GM23338 (cell line): Measurements from ENCODE around the gene NKX3-2.

Experiments used
- CREB1 ChIP-seq: fragments of 250-450 bp; sonication (Bioruptor Pico); IDR thresholded peaks from 2 replicates; pipeline ENCODE4 v1.5.0; 2020; ENCODE audit warnings: low read depth, mild to moderate bottlenecking, moderate library complexity
- EZH2 ChIP-seq: fragments of 200-600 bp; sonication (generic); IDR thresholded peaks from one replicate; pipeline ENCODE4 v1.8.0; 2017; ENCODE audit warnings: antibody characterized with exemption, mild to moderate bottlenecking, low read depth; ENCODE audit not compliant: unreplicated experiment
- EZH2phosphoT487 ChIP-seq: fragments of 200-600 bp; sonication (generic); IDR thresholded peaks from one replicate; pipeline ENCODE4 v1.8.1; 2018; ENCODE audit warnings: antibody characterized with exemption; ENCODE audit not compliant: unreplicated experiment
- NANOG ChIP-seq: IDR thresholded peaks from 2 replicates; pipeline ENCODE4 v1.6.1; 2016; ENCODE audit warnings: antibody characterized with exemption, borderline replicate concordance
- POLR2AphosphoS5 ChIP-seq: IDR thresholded peaks from 2 replicates; pipeline ENCODE4 v1.6.1; 2016; ENCODE audit warnings: antibody characterized with exemption, low read depth
- ZNF331 ChIP-seq: fragments of 250-450 bp; sonication (Bioruptor Pico); IDR thresholded peaks from 2 replicates; pipeline ENCODE4 v1.5.0; 2020; ENCODE audit warnings: low read depth, mild to moderate bottlenecking, moderate library complexity
- TF ChIP-seq, protein P1 (sequence below), 2 experiments: fragments of 200-600 bp in 1 of 2; sonication (generic) in 1 of 2; conservative IDR thresholded peaks; 2 replicates each; pipeline versions ENCODE4 v1.5.1 to v1.6.1; 2016 to 2017; ENCODE audit warnings: antibody characterized with exemption in 2 of 2, low read depth in 2 of 2, mild to moderate bottlenecking in 2 of 2, moderate library complexity in 1 of 2
- TF ChIP-seq, protein P2 (sequence below): IDR thresholded peaks from one replicate; pipeline ENCODE4 v1.6.1; 2018; ENCODE audit warnings: antibody characterized with exemption; ENCODE audit not compliant: unreplicated experiment
- TF ChIP-seq, protein P3 (sequence below): IDR thresholded peaks from 2 replicates; pipeline ENCODE4 v1.6.1; 2016; ENCODE audit warnings: antibody characterized with exemption
- TF ChIP-seq, protein P4 (sequence below): fragments of 250-450 bp; sonication (Bioruptor Pico); IDR thresholded peaks from 2 replicates; pipeline ENCODE4 v1.5.0; 2020; ENCODE audit warnings: mild to moderate bottlenecking, moderate library complexity

DNA sequence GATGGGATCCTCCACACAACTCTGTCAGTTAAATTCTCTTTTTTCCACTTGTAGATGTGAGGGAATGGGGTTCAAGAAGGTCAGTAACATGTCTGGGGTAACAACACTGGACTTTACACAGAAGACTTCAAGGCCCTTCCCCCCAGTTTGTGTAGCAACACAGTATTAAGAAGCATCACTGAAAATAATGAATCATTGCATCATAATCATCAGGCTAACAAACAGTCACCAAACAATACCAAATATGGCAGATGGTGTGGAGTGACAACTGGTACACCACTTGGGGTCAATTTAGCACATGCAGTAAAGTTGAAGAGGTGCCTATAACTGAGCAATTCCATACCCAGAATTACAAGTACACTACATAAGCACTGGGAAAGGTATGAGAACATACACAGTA lies 44.6 kb upstream of the NKX3-2 start:
- TF ChIP-seq, protein P1, sequence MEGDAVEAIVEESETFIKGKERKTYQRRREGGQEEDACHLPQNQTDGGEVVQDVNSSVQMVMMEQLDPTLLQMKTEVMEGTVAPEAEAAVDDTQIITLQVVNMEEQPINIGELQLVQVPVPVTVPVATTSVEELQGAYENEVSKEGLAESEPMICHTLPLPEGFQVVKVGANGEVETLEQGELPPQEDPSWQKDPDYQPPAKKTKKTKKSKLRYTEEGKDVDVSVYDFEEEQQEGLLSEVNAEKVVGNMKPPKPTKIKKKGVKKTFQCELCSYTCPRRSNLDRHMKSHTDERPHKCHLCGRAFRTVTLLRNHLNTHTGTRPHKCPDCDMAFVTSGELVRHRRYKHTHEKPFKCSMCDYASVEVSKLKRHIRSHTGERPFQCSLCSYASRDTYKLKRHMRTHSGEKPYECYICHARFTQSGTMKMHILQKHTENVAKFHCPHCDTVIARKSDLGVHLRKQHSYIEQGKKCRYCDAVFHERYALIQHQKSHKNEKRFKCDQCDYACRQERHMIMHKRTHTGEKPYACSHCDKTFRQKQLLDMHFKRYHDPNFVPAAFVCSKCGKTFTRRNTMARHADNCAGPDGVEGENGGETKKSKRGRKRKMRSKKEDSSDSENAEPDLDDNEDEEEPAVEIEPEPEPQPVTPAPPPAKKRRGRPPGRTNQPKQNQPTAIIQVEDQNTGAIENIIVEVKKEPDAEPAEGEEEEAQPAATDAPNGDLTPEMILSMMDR (conservative IDR thresholded peaks at IDR 0.05; ENCODE audit: low read depth in 2 of 2) = no peak
- TF ChIP-seq EZH2 = no peak
- no peak for TF ChIP-seq POLR2AphosphoS5
- TF ChIP-seq, protein P2, sequence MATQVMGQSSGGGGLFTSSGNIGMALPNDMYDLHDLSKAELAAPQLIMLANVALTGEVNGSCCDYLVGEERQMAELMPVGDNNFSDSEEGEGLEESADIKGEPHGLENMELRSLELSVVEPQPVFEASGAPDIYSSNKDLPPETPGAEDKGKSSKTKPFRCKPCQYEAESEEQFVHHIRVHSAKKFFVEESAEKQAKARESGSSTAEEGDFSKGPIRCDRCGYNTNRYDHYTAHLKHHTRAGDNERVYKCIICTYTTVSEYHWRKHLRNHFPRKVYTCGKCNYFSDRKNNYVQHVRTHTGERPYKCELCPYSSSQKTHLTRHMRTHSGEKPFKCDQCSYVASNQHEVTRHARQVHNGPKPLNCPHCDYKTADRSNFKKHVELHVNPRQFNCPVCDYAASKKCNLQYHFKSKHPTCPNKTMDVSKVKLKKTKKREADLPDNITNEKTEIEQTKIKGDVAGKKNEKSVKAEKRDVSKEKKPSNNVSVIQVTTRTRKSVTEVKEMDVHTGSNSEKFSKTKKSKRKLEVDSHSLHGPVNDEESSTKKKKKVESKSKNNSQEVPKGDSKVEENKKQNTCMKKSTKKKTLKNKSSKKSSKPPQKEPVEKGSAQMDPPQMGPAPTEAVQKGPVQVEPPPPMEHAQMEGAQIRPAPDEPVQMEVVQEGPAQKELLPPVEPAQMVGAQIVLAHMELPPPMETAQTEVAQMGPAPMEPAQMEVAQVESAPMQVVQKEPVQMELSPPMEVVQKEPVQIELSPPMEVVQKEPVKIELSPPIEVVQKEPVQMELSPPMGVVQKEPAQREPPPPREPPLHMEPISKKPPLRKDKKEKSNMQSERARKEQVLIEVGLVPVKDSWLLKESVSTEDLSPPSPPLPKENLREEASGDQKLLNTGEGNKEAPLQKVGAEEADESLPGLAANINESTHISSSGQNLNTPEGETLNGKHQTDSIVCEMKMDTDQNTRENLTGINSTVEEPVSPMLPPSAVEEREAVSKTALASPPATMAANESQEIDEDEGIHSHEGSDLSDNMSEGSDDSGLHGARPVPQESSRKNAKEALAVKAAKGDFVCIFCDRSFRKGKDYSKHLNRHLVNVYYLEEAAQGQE = no peak
- TF ChIP-seq CREB1 = no peak
- no peak for TF ChIP-seq NANOG
- TF ChIP-seq EZH2phosphoT487 = no peak
- TF ChIP-seq, protein P3, sequence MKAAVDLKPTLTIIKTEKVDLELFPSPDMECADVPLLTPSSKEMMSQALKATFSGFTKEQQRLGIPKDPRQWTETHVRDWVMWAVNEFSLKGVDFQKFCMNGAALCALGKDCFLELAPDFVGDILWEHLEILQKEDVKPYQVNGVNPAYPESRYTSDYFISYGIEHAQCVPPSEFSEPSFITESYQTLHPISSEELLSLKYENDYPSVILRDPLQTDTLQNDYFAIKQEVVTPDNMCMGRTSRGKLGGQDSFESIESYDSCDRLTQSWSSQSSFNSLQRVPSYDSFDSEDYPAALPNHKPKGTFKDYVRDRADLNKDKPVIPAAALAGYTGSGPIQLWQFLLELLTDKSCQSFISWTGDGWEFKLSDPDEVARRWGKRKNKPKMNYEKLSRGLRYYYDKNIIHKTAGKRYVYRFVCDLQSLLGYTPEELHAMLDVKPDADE = no peak
- TF ChIP-seq, protein P4, sequence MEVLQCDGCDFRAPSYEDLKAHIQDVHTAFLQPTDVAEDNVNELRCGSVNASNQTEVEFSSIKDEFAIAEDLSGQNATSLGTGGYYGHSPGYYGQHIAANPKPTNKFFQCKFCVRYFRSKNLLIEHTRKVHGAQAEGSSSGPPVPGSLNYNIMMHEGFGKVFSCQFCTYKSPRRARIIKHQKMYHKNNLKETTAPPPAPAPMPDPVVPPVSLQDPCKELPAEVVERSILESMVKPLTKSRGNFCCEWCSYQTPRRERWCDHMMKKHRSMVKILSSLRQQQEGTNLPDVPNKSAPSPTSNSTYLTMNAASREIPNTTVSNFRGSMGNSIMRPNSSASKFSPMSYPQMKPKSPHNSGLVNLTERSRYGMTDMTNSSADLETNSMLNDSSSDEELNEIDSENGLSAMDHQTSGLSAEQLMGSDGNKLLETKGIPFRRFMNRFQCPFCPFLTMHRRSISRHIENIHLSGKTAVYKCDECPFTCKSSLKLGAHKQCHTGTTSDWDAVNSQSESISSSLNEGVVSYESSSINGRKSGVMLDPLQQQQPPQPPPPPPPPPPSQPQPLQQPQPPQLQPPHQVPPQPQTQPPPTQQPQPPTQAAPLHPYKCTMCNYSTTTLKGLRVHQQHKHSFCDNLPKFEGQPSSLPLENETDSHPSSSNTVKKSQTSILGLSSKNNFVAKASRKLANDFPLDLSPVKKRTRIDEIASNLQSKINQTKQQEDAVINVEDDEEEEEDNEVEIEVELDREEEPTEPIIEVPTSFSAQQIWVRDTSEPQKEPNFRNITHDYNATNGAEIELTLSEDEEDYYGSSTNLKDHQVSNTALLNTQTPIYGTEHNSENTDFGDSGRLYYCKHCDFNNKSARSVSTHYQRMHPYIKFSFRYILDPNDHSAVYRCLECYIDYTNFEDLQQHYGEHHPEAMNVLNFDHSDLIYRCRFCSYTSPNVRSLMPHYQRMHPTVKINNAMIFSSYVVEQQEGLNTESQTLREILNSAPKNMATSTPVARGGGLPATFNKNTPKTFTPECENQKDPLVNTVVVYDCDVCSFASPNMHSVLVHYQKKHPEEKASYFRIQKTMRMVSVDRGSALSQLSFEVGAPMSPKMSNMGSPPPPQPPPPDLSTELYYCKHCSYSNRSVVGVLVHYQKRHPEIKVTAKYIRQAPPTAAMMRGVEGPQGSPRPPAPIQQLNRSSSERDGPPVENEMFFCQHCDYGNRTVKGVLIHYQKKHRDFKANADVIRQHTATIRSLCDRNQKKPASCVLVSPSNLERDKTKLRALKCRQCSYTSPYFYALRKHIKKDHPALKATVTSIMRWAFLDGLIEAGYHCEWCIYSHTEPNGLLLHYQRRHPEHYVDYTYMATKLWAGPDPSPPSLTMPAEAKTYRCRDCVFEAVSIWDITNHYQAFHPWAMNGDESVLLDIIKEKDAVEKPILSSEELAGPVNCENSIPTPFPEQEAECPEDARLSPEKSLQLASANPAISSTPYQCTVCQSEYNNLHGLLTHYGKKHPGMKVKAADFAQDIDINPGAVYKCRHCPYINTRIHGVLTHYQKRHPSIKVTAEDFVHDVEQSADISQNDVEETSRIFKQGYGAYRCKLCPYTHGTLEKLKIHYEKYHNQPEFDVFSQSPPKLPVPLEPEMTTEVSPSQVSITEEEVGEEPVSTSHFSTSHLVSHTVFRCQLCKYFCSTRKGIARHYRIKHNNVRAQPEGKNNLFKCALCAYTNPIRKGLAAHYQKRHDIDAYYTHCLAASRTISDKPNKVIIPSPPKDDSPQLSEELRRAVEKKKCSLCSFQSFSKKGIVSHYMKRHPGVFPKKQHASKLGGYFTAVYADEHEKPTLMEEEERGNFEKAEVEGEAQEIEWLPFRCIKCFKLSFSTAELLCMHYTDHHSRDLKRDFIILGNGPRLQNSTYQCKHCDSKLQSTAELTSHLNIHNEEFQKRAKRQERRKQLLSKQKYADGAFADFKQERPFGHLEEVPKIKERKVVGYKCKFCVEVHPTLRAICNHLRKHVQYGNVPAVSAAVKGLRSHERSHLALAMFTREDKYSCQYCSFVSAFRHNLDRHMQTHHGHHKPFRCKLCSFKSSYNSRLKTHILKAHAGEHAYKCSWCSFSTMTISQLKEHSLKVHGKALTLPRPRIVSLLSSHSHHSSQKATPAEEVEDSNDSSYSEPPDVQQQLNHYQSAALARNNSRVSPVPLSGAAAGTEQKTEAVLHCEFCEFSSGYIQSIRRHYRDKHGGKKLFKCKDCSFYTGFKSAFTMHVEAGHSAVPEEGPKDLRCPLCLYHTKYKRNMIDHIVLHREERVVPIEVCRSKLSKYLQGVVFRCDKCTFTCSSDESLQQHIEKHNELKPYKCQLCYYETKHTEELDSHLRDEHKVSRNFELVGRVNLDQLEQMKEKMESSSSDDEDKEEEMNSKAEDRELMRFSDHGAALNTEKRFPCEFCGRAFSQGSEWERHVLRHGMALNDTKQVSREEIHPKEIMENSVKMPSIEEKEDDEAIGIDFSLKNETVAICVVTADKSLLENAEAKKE = no peak
- TF ChIP-seq ZNF331 (CRISPR knock-in tag) = no peak
